ENCODE measurements around the gene CAPN7. TPM values are rescaled to one million over a fixed set of nuclear protein-coding genes. Genes with fewer than 3 reads are reported as not detected.

Gene CAPN7
- total and polyA plus RNA-seq, 2 donors (not counting 1 experiment from before 2014, with no cell fraction given): 25.9 to 38.0 TPM

DNA sequence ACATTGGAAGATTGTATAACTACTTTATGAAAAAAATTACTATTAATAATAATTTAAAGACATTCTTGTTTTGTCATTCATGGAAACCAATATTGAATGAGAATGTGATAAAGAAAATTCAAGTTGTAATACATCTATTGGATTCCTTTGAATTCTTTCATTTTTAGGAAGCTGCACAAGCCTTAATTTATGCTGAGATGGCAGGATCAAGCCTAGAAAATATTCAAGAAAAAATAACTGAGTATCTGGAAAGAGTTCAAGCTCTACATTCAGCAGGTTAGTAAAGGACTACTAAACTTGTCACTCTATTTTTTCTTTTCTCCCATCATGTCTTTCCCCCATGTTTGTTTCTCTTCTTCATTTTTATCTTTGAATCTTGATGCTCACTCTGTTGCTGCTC, 5.9 kb downstream of the CAPN7 start:
- no peak overlapping the region for H2AFZ ChIP-seq (ENCODE audit: low read length)
- H3K36me3 ChIP-seq (ENCODE audit: control insufficient read depth, insufficient read depth, low read length): no peaks in the 10 kb centered on the region
- no peak overlapping the region for H3K4me3 ChIP-seq (replicated peaks in 1 of 4; ENCODE audit: control extremely low read depth in 1 of 4, insufficient read depth in 1 of 4, low read depth in 3 of 4, low read length in 4 of 4)

DNA sequence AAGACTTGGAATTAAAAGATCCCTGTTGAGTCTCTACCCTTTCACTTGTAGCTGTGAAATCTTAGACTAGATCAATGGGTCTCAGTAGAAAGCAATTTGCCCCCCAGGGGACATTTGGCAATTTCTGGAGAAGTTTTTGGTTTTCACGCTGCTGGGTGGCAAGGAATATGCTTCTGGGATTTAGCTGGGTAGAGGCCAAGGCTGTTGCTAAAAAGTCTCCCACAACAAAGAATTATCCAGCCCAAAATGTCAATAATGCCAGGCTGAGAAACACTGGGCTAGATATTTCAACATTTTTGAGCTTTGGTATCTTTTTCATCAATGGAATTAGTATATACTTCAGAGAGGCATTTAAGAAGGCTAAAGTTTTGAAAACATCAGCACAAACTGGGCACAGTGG, 8.7 kb downstream of the CAPN7 start:
- H3K9me3 ChIP-seq (ENCODE audit: control insufficient read depth, insufficient read depth, low read depth, low read length): no peaks in the 10 kb centered on the region
- no peak overlapping the region for H2AFZ ChIP-seq (ENCODE audit: low read length)
- no peak for DNase-seq (ENCODE audit: low read depth in 2 of 2)
- no peak overlapping the region for H3K4me2 ChIP-seq (ENCODE audit: extremely low read depth, insufficient read depth, low read length)
- no peaks in the 10 kb centered on the region for H3K36me3 ChIP-seq (ENCODE audit: control insufficient read depth, insufficient read depth, low read length)
- H3K27ac ChIP-seq (ENCODE audit: insufficient read depth, low read length): no peak overlapping the region
- no peaks in the 10 kb centered on the region for H4K20me1 ChIP-seq (ENCODE audit: control insufficient read depth, extremely low read depth, insufficient read depth, low read length)
- TF ChIP-seq, protein P1, sequence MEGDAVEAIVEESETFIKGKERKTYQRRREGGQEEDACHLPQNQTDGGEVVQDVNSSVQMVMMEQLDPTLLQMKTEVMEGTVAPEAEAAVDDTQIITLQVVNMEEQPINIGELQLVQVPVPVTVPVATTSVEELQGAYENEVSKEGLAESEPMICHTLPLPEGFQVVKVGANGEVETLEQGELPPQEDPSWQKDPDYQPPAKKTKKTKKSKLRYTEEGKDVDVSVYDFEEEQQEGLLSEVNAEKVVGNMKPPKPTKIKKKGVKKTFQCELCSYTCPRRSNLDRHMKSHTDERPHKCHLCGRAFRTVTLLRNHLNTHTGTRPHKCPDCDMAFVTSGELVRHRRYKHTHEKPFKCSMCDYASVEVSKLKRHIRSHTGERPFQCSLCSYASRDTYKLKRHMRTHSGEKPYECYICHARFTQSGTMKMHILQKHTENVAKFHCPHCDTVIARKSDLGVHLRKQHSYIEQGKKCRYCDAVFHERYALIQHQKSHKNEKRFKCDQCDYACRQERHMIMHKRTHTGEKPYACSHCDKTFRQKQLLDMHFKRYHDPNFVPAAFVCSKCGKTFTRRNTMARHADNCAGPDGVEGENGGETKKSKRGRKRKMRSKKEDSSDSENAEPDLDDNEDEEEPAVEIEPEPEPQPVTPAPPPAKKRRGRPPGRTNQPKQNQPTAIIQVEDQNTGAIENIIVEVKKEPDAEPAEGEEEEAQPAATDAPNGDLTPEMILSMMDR (conservative IDR thresholded peaks at IDR 0.05 in 1 of 2, IDR thresholded peaks at IDR 0.05 in 1 of 2; ENCODE audit: low read depth in 1 of 2, low read length in 2 of 2): no peak
- TF ChIP-seq EZH2 (IDR thresholded peaks at IDR 0.05; ENCODE audit: low read length, missing control alignments): no peak
- H3K4me3 ChIP-seq (replicated peaks in 1 of 4; ENCODE audit: control extremely low read depth in 1 of 4, insufficient read depth in 1 of 4, low read depth in 3 of 4, low read length in 4 of 4): no peak overlapping the region
- no peaks in the 10 kb centered on the region for H3K4me1 ChIP-seq (ENCODE audit: control insufficient read depth, extremely low read depth, insufficient read depth, low read length)
- no peak overlapping the region for H3K9ac ChIP-seq (ENCODE audit: insufficient read depth, low read length)
- H3K27me3 ChIP-seq (ENCODE audit: control insufficient read depth, insufficient read depth, low read length): no peaks in the 10 kb centered on the region
- peaks cover 12% of the 10 kb centered on the region for H3K79me2 ChIP-seq (ENCODE audit: control insufficient read depth, insufficient read depth, low read length)

More for the DNA sequence above, 5.9 kb downstream of the CAPN7 start:
- TF ChIP-seq, protein P1 (conservative IDR thresholded peaks at IDR 0.05 in 1 of 2, IDR thresholded peaks at IDR 0.05 in 1 of 2; ENCODE audit: low read depth in 1 of 2, low read length in 2 of 2): no peak
- TF ChIP-seq EZH2 (IDR thresholded peaks at IDR 0.05; ENCODE audit: low read length, missing control alignments): no peak
- H3K9me3 ChIP-seq (ENCODE audit: control insufficient read depth, insufficient read depth, low read depth, low read length): no peaks in the 10 kb centered on the region
- H3K9ac ChIP-seq (ENCODE audit: insufficient read depth, low read length): no peak overlapping the region
- no peak overlapping the region for H3K4me2 ChIP-seq (ENCODE audit: extremely low read depth, insufficient read depth, low read length)
- no peak overlapping the region for H3K27ac ChIP-seq (ENCODE audit: insufficient read depth, low read length)
- H3K79me2 ChIP-seq (ENCODE audit: control insufficient read depth, insufficient read depth, low read length): peaks cover 38% of the 10 kb centered on the region
- no peak for DNase-seq (ENCODE audit: low read depth in 2 of 2)
- no peaks in the 10 kb centered on the region for H3K27me3 ChIP-seq (ENCODE audit: control insufficient read depth, insufficient read depth, low read length)
- peaks cover 2% of the 10 kb centered on the region for H3K4me1 ChIP-seq (ENCODE audit: control insufficient read depth, extremely low read depth, insufficient read depth, low read length)
- peaks cover under 1% of the 10 kb centered on the region for H4K20me1 ChIP-seq (ENCODE audit: control insufficient read depth, extremely low read depth, insufficient read depth, low read length)

DNA sequence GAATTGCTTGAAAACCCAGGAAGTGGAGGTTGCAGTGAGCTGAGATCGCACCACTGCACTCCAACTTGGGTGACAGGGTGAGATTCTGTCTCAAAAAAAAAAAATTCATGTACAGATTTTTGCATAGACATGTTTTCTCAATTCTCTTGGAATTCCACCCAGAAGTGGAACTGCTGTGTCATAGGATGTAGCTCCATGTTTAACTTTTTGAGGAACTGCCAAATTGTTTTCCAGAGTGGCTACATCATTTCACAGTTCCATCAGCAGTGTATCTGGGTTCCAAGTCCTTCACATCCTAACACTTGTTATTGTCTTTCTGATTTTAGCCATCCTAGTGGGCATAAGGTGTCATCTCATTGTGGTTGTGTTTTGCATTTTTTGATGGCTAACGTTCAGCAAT, 9.9 kb downstream of the CAPN7 start:
- peaks cover 2% of the 10 kb centered on the region for H3K79me2 ChIP-seq (ENCODE audit: control insufficient read depth, insufficient read depth, low read length)
- H3K27me3 ChIP-seq (ENCODE audit: control insufficient read depth, insufficient read depth, low read length): no peaks in the 10 kb centered on the region
- H3K4me1 ChIP-seq (ENCODE audit: control insufficient read depth, extremely low read depth, insufficient read depth, low read length): no peaks in the 10 kb centered on the region
- H3K36me3 ChIP-seq (ENCODE audit: control insufficient read depth, insufficient read depth, low read length): peaks cover 5% of the 10 kb centered on the region
- TF ChIP-seq, protein P1 (conservative IDR thresholded peaks at IDR 0.05 in 1 of 2, IDR thresholded peaks at IDR 0.05 in 1 of 2; ENCODE audit: low read depth in 1 of 2, low read length in 2 of 2): no peak
- no peak for TF ChIP-seq EZH2 (IDR thresholded peaks at IDR 0.05; ENCODE audit: low read length, missing control alignments)
- no peak overlapping the region for H3K9ac ChIP-seq (ENCODE audit: insufficient read depth, low read length)
- H4K20me1 ChIP-seq (ENCODE audit: control insufficient read depth, extremely low read depth, insufficient read depth, low read length): no peaks in the 10 kb centered on the region
- no peak overlapping the region for H3K4me3 ChIP-seq (replicated peaks in 1 of 4; ENCODE audit: control extremely low read depth in 1 of 4, insufficient read depth in 1 of 4, low read depth in 3 of 4, low read length in 4 of 4)
- peak; percentile 7 to 31 for DNase-seq (ENCODE audit: low read depth in 2 of 2)
- no peak overlapping the region for H3K4me2 ChIP-seq (ENCODE audit: extremely low read depth, insufficient read depth, low read length)
- H3K9me3 ChIP-seq (ENCODE audit: control insufficient read depth, insufficient read depth, low read depth, low read length): no peaks in the 10 kb centered on the region
- H2AFZ ChIP-seq (ENCODE audit: low read length): no peak overlapping the region
- H3K27ac ChIP-seq (ENCODE audit: insufficient read depth, low read length): no peak overlapping the region

Data from fibroblast of lung (primary cell).